Stomach (tissue), 4 donors: ENCODE data around the gene ATP1B1.

Experiments
- CTCF ChIP-seq, 7 experiments: fragments of 450-650 bp in 4 of 7; fragments of 200-600 bp in 3 of 7; sonication (generic) in 3 of 7; IDR thresholded peaks; one replicate each; pipeline ENCODE4 v1.5.1; 2016 to 2019; ENCODE audit warnings: antibody characterized with exemption in 7 of 7, control low read depth in 2 of 7, mild to moderate bottlenecking in 1 of 7
- POLR2A ChIP-seq, 4 donors: fragments of 450-650 bp; IDR thresholded peaks; one replicate each; pipeline ENCODE4 v1.6.1; 2016; ENCODE audit warnings: antibody characterized with exemption in 4 of 4, control low read depth in 2 of 4, mild to moderate bottlenecking in 1 of 4, moderate library complexity in 1 of 4

- TF ChIP-seq POLR2A (IDR thresholded peaks at IDR 0.05) = no peak
- TF ChIP-seq CTCF (IDR thresholded peaks at IDR 0.05) = no peak
These were observed 46.3 kb upstream of the ATP1B1 start for GRCh38 chr1:169060043-169060722.
